Astrocyte (in vitro differentiated cells and primary cell): Measurements from ENCODE around the gene SAP130.

Experiments
- EZH2 ChIP-seq: IDR thresholded peaks from 2 replicates; pipeline ENCODE4 v1.6.1; 2012; ENCODE audit warnings: mild to moderate bottlenecking, low read length, inconsistent platforms; ENCODE audit not compliant: insufficient read depth
- TF ChIP-seq, protein P1 (sequence below): IDR thresholded peaks from 2 replicates; pipeline ENCODE4 v1.5.1; 2011; ENCODE audit warnings: low read depth, mild to moderate bottlenecking, inconsistent platforms, low read length, moderate library complexity; ENCODE audit not compliant: insufficient read depth

DNA sequence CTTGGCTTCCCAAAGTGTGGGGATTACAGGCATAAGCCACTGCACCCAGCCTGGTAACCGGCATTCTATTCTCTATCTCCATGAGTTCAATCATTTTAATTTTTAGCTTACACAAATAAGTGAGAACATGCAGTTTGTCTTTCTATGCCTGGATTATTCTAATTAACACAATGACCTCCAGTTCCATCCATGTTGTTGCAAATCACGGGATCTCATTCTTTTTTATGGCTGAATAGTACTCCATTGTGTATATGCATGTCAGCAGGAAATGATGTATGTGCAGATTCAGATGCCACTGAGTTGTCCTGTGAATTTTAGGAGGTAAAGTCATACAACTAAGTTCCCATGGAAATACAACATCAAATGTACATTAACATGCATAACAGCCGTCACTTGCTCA lies 117.4 kb downstream of the SAP130 start:
- TF ChIP-seq, protein P1, sequence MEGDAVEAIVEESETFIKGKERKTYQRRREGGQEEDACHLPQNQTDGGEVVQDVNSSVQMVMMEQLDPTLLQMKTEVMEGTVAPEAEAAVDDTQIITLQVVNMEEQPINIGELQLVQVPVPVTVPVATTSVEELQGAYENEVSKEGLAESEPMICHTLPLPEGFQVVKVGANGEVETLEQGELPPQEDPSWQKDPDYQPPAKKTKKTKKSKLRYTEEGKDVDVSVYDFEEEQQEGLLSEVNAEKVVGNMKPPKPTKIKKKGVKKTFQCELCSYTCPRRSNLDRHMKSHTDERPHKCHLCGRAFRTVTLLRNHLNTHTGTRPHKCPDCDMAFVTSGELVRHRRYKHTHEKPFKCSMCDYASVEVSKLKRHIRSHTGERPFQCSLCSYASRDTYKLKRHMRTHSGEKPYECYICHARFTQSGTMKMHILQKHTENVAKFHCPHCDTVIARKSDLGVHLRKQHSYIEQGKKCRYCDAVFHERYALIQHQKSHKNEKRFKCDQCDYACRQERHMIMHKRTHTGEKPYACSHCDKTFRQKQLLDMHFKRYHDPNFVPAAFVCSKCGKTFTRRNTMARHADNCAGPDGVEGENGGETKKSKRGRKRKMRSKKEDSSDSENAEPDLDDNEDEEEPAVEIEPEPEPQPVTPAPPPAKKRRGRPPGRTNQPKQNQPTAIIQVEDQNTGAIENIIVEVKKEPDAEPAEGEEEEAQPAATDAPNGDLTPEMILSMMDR = no peak
- no peak for TF ChIP-seq EZH2
